HEK293 (cell line): ENCODE measurements around the gene OBSL1.

Source experiments
- CTCF ChIA-PET: fragments of 350-600 bp; formaldehyde crosslinking; extraction: SDS; loops from one replicate; lab custom pipeline; 2021; ENCODE audit warnings: antibody characterized with exemption; lab: Yijun Ruan, JAX
- POLR2A ChIA-PET: fragments of 300-600 bp; formaldehyde crosslinking; extraction: SDS; loops from one replicate; lab custom pipeline; 2020; ENCODE audit warnings: antibody characterized with exemption, inconsistent platforms; lab: Yijun Ruan, JAX
- H3K27ac ChIP-seq: fragments of 200-500 bp; sonication (Bioruptor generic); 2 replicates; pipeline ENCODE4 v1.5.1; 2014; ENCODE audit warnings: low read depth, low read length, control low read depth, inconsistent platforms; ENCODE audit errors: extremely low read depth
- H3K36me3 ChIP-seq, 2 experiments: fragments of 200-500 bp in 1 of 2; sonication (Bioruptor generic) in 1 of 2; 1 replicate in 1 of 2; 2 replicates in 1 of 2; pipeline ENCODE4 v1.5.1; 2014 to 2017; ENCODE audit warnings: inconsistent platforms in 2 of 2, low read length in 2 of 2; ENCODE audit not compliant: control insufficient read depth in 2 of 2, insufficient read depth in 1 of 2
- H3K4me1 ChIP-seq: fragments of 200-500 bp; sonication (Bioruptor generic); 2 replicates; pipeline ENCODE4 v1.5.1; 2014; ENCODE audit warnings: mild to moderate bottlenecking, low read length, inconsistent platforms; ENCODE audit not compliant: control insufficient read depth, insufficient read depth
- H3K4me3 ChIP-seq: 2 replicates; pipeline ENCODE4 v1.5.1; 2011; ENCODE audit warnings: low read depth, mild to moderate bottlenecking, control low read depth, low read length, moderate library complexity
- H3K9me3 ChIP-seq: fragments of 200-500 bp; sonication (Bioruptor generic); 2 replicates; pipeline ENCODE4 v1.5.1; 2014; ENCODE audit warnings: low read depth, low read length, inconsistent platforms; ENCODE audit not compliant: control insufficient read depth, insufficient read depth
- BCL11A ChIP-seq: fragments of 450-650 bp; formaldehyde crosslinking; IDR thresholded peaks from 2 replicates; pipeline ENCODE4 v1.5.1; 2016; ENCODE audit warnings: low read depth, missing biosample characterization, missing genetic modification characterization
- KLF17 ChIP-seq: fragments of 450-650 bp; formaldehyde crosslinking; IDR thresholded peaks from 2 replicates; pipeline ENCODE4 v1.5.1; 2016; ENCODE audit warnings: missing biosample characterization, missing genetic modification characterization
- PRDM4 ChIP-seq: fragments of 450-650 bp; formaldehyde crosslinking; IDR thresholded peaks from 2 replicates; pipeline ENCODE4 v1.5.1; 2017; ENCODE audit warnings: missing biosample characterization, missing genetic modification characterization
- ZNF112 ChIP-seq: fragments of 450-650 bp; formaldehyde crosslinking; IDR thresholded peaks from 2 replicates; pipeline ENCODE4 v1.5.0; 2017; ENCODE audit warnings: missing biosample characterization, missing genetic modification characterization
- ZNF211 ChIP-seq: fragments of 450-650 bp; formaldehyde crosslinking; IDR thresholded peaks from 2 replicates; pipeline ENCODE4 v1.5.1; 2016; ENCODE audit warnings: low read depth, missing biosample characterization, missing genetic modification characterization
- ZNF274 ChIP-seq, 2 experiments: fragments of 200-500 bp in 1 of 2; fragments of 450-650 bp in 1 of 2; sonication (Bioruptor generic) in 1 of 2; formaldehyde crosslinking in 1 of 2; IDR thresholded peaks; 2 replicates each; pipeline versions ENCODE4 v1.5.1 to v1.6.1; 2014 to 2016; ENCODE audit warnings: borderline replicate concordance in 1 of 2, inconsistent platforms in 1 of 2, low read length in 1 of 2, missing biosample characterization in 1 of 2, missing genetic modification characterization in 1 of 2
- ZNF354C ChIP-seq: fragments of 450-650 bp; formaldehyde crosslinking; IDR thresholded peaks from 2 replicates; pipeline ENCODE4 v1.5.1; 2016; ENCODE audit warnings: missing biosample characterization, missing genetic modification characterization, low read depth, borderline replicate concordance
- ZNF426 ChIP-seq: fragments of 450-650 bp; formaldehyde crosslinking; IDR thresholded peaks from 2 replicates; pipeline ENCODE4 v1.5.1; 2017; ENCODE audit warnings: missing biosample characterization, missing genetic modification characterization, mild to moderate bottlenecking, inconsistent platforms, moderate library complexity
- ZNF514 ChIP-seq: fragments of 450-650 bp; formaldehyde crosslinking; IDR thresholded peaks from 2 replicates; pipeline ENCODE4 v1.5.1; 2016; ENCODE audit warnings: missing biosample characterization, missing genetic modification characterization
- ZNF600 ChIP-seq: fragments of 450-650 bp; formaldehyde crosslinking; IDR thresholded peaks from 2 replicates; pipeline ENCODE4 v1.5.1; 2016; ENCODE audit warnings: missing biosample characterization, missing genetic modification characterization
- ZNF610 ChIP-seq: fragments of 450-650 bp; formaldehyde crosslinking; IDR thresholded peaks from 2 replicates; pipeline ENCODE4 v1.5.1; 2016; ENCODE audit warnings: missing biosample characterization, missing genetic modification characterization, borderline replicate concordance
- ZNF645 ChIP-seq: fragments of 450-650 bp; formaldehyde crosslinking; IDR thresholded peaks from 2 replicates; pipeline ENCODE4; 2016; ENCODE audit warnings: missing biosample characterization, missing genetic modification characterization
- ZNF670 ChIP-seq: fragments of 450-650 bp; formaldehyde crosslinking; IDR thresholded peaks from 2 replicates; pipeline ENCODE4 v1.5.1; 2016; ENCODE audit warnings: missing biosample characterization, missing genetic modification characterization, low read depth
- ZNF677 ChIP-seq: fragments of 450-650 bp; IDR thresholded peaks from 2 replicates; pipeline ENCODE4 v1.5.0; 2018; ENCODE audit warnings: missing biosample characterization, mild to moderate bottlenecking, missing genetic modification characterization, moderate library complexity
- ZNF776 ChIP-seq: fragments of 450-650 bp; formaldehyde crosslinking; IDR thresholded peaks from 2 replicates; pipeline ENCODE4 v1.5.0; 2017; ENCODE audit warnings: missing biosample characterization, missing genetic modification characterization, borderline replicate concordance
- ZNF830 ChIP-seq: fragments of 450-650 bp; IDR thresholded peaks from 2 replicates; pipeline ENCODE4 v1.5.0; 2018; ENCODE audit warnings: missing biosample characterization, missing genetic modification characterization, low read depth, mild to moderate bottlenecking, moderate library complexity
- TF ChIP-seq, protein P1 (sequence below): fragments of 450-650 bp; formaldehyde crosslinking; IDR thresholded peaks from 2 replicates; pipeline ENCODE4 v1.5.1; 2016; ENCODE audit warnings: missing biosample characterization, missing genetic modification characterization
- TF ChIP-seq, protein P2 (sequence below): fragments of 450-650 bp; formaldehyde crosslinking; IDR thresholded peaks from 2 replicates; pipeline ENCODE4 v1.5.1; 2016; ENCODE audit warnings: missing biosample characterization, missing genetic modification characterization

OBSL1 gene

GRCh38 chr2:219592736-219593135, 21.4 kb upstream of the OBSL1 start (continued):
- TF ChIP-seq ZNF112 (tag by site-specific recombination) (no peak), ZNF830 (tag by site-specific recombination) (no peak)

DNA sequence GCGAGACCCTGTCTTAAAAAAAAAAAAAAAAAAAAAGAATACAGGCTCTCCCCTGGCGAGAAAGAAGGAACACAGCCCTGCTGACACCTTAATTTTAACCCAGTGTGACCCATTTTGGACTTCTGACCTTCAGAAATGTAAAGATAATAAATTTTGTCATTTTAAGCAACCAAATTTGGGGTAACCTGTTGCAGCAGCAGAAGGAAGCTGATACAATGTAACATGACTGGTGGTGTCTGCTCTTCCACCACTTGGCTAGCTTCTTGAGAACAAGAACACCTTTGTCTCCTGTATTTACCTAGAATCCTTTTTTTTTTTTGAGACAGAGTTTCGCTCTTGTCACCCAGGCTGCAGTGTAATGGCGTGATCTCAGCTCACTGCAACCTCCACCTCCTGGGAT, 19.8 kb upstream of the OBSL1 start:
- CTCF ChIA-PET: interaction anchor here (0.7 kb wide), 1 partner anchor 49 kb away, joined by 4 read pairs; no protein-coding TSS in a partner anchor
- no peak overlapping the region for H3K4me3 ChIP-seq
- no peaks in the 10 kb centered on the region for H3K9me3 ChIP-seq
- POLR2A ChIA-PET: interaction anchor here (0.6 kb wide), 1 partner anchor 9 kb away, joined by 7 read pairs; no protein-coding TSS in a partner anchor
- no peaks in the 10 kb centered on the region for H3K36me3 ChIP-seq
- H3K27ac ChIP-seq: no peak overlapping the region
- peaks cover 6% of the 10 kb centered on the region for H3K4me1 ChIP-seq
- no peak for TF ChIP-seq ZNF645 (tag by site-specific recombination)
- no peak for TF ChIP-seq ZNF426 (tag by site-specific recombination)
- no peak for TF ChIP-seq ZNF274 (IDR thresholded peaks at IDR 0.05; ENCODE audit: low read length)
- TF ChIP-seq ZNF274 (tag by site-specific recombination; IDR thresholded peaks at IDR 0.05; ENCODE audit: borderline replicate concordance): no peak
- no peak for TF ChIP-seq ZNF514 (tag by site-specific recombination)
- TF ChIP-seq BCL11A (tag by site-specific recombination): no peak
- TF ChIP-seq, protein P1, sequence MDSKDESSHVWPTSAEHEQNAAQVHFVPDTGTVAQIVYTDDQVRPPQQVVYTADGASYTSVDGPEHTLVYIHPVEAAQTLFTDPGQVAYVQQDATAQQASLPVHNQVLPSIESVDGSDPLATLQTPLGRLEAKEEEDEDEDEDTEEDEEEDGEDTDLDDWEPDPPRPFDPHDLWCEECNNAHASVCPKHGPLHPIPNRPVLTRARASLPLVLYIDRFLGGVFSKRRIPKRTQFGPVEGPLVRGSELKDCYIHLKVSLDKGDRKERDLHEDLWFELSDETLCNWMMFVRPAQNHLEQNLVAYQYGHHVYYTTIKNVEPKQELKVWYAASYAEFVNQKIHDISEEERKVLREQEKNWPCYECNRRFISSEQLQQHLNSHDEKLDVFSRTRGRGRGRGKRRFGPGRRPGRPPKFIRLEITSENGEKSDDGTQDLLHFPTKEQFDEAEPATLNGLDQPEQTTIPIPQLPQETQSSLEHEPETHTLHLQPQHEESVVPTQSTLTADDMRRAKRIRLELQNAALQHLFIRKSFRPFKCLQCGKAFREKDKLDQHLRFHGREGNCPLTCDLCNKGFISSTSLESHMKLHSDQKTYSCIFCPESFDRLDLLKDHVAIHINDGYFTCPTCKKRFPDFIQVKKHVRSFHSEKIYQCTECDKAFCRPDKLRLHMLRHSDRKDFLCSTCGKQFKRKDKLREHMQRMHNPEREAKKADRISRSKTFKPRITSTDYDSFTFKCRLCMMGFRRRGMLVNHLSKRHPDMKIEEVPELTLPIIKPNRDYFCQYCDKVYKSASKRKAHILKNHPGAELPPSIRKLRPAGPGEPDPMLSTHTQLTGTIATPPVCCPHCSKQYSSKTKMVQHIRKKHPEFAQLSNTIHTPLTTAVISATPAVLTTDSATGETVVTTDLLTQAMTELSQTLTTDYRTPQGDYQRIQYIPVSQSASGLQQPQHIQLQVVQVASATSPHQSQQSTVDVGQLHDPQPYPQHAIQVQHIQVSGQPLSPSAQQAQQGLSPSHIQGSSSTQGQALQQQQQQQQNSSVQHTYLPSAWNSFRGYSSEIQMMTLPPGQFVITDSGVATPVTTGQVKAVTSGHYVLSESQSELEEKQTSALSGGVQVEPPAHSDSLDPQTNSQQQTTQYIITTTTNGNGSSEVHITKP: no peak
- TF ChIP-seq ZNF670 (tag by site-specific recombination): no peak
- TF ChIP-seq ZNF776 (tag by site-specific recombination): no peak
- no peak for TF ChIP-seq KLF17 (tag by site-specific recombination)
- TF ChIP-seq ZNF211 (tag by site-specific recombination): no peak
- TF ChIP-seq ZNF354C (tag by site-specific recombination): no peak
- TF ChIP-seq, all 188 proteins: peak for 0

- peaks cover 2% of the 10 kb centered on the region; the same call in 1 of the 2 replicates for H3K4me1 ChIP-seq
- no peak overlapping the region for H3K27ac ChIP-seq
- POLR2A ChIA-PET: no interaction called here
- H3K36me3 ChIP-seq: no peaks in the 10 kb centered on the region
- no peaks in the 10 kb centered on the region for H3K9me3 ChIP-seq
- CTCF ChIA-PET: interaction anchor here (0.8 kb wide), 1 partner anchor 178 kb away, joined by 4 read pairs; no protein-coding TSS in a partner anchor
- H3K4me3 ChIP-seq: no peak overlapping the region
- TF ChIP-seq ZNF677 (tag by site-specific recombination): no peak
- TF ChIP-seq, protein P2, sequence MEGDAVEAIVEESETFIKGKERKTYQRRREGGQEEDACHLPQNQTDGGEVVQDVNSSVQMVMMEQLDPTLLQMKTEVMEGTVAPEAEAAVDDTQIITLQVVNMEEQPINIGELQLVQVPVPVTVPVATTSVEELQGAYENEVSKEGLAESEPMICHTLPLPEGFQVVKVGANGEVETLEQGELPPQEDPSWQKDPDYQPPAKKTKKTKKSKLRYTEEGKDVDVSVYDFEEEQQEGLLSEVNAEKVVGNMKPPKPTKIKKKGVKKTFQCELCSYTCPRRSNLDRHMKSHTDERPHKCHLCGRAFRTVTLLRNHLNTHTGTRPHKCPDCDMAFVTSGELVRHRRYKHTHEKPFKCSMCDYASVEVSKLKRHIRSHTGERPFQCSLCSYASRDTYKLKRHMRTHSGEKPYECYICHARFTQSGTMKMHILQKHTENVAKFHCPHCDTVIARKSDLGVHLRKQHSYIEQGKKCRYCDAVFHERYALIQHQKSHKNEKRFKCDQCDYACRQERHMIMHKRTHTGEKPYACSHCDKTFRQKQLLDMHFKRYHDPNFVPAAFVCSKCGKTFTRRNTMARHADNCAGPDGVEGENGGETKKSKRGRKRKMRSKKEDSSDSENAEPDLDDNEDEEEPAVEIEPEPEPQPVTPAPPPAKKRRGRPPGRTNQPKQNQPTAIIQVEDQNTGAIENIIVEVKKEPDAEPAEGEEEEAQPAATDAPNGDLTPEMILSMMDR (tag by site-specific recombination): no peak
- no peak for TF ChIP-seq ZNF610
- TF ChIP-seq, protein P1: no peak
- TF ChIP-seq ZNF600 (tag by site-specific recombination): no peak
- no peak for TF ChIP-seq PRDM4 (tag by site-specific recombination)
Measured at GRCh38 chr2:219581346-219581745, 10.0 kb upstream of the OBSL1 start.
